WTC11 (cell line): ENCODE measurements around the gene NCKAP5. TPM values are rescaled to one million over a fixed set of nuclear protein-coding genes. Genes with fewer than 3 reads are reported as not detected.

Experiments used
- ATAC-seq: fragments of 200-7000 bp; cut with Tn5 transposase; 2 replicates; pipeline ENCODE4 v1.10.0; 2021; ENCODE audit warnings: mild to moderate bottlenecking, moderate library complexity
- CTCF ChIA-PET: fragments of 300-600 bp; sonication (Branson Sonifier 250); formaldehyde crosslinking; loops from one replicate; lab custom pipeline; 2021; ENCODE audit warnings: antibody characterized with exemption; lab: Charles Lee
- POLR2A ChIA-PET: fragments of 350-600 bp; sonication (Branson Sonifier 250); formaldehyde crosslinking; loops from one replicate; lab custom pipeline; 2021; ENCODE audit warnings: antibody characterized with exemption; lab: Charles Lee
- DNase-seq: peaks from one replicate; pipeline ENCODE4 v3.0.0; 2021; ENCODE audit warnings: low spot score
- H3K27ac Mint-ChIP-seq: 2 replicates; pipeline ENCODE4 v1.8.0; 2021; ENCODE audit warnings: mixed read lengths
- H3K27me3 Mint-ChIP-seq: 2 replicates; pipeline ENCODE4 v1.8.0; 2021; ENCODE audit warnings: low read depth, mild to moderate bottlenecking, moderate library complexity, mixed read lengths
- H3K36me3 Mint-ChIP-seq: 2 replicates; pipeline ENCODE4 v1.8.0; 2021; ENCODE audit warnings: mixed read lengths
- H3K4me1 Mint-ChIP-seq: 2 replicates; pipeline ENCODE4 v1.8.0; 2022; ENCODE audit warnings: mixed read lengths
- H3K4me3 Mint-ChIP-seq: 2 replicates; pipeline ENCODE4 v1.8.0; 2021; ENCODE audit warnings: mild to moderate bottlenecking, moderate library complexity, mixed read lengths
- H3K9me3 Mint-ChIP-seq: 2 replicates; pipeline ENCODE4 v1.8.0; 2021; ENCODE audit warnings: mixed read lengths
- ATF1 ChIP-seq: sonication (generic); formaldehyde crosslinking; IDR thresholded peaks from 2 replicates; pipeline ENCODE4 v1.8.1; 2023; ENCODE audit warnings: mild to moderate bottlenecking, moderate library complexity, missing genetic modification reagents
- CDX4 ChIP-seq: fragments of 250-450 bp; sonication (Bioruptor Pico); IDR thresholded peaks from 2 replicates; pipeline ENCODE4 v1.9.0; 2021; ENCODE audit warnings: moderate library complexity, mild to moderate bottlenecking, inconsistent platforms, borderline replicate concordance
- E2F1 ChIP-seq: sonication (generic); formaldehyde crosslinking; IDR thresholded peaks from 2 replicates; pipeline ENCODE4 v1.8.0; 2022; ENCODE audit warnings: mild to moderate bottlenecking, missing genetic modification reagents
- E2F5 ChIP-seq: sonication (generic); formaldehyde crosslinking; IDR thresholded peaks from 2 replicates; pipeline ENCODE4 v1.8.1; 2022; ENCODE audit warnings: mild to moderate bottlenecking, moderate library complexity, missing genetic modification reagents
- FOXJ3 ChIP-seq: sonication (generic); formaldehyde crosslinking; IDR thresholded peaks from 2 replicates; pipeline ENCODE4 v1.9.0; 2021; ENCODE audit warnings: missing genetic modification reagents, mild to moderate bottlenecking, borderline replicate concordance
- FOXP4 ChIP-seq: sonication (generic); formaldehyde crosslinking; IDR thresholded peaks from 2 replicates; pipeline ENCODE4 v1.8.0; 2022; ENCODE audit warnings: mild to moderate bottlenecking, missing genetic modification reagents
- GABPB1 ChIP-seq: sonication (generic); formaldehyde crosslinking; IDR thresholded peaks from 2 replicates; pipeline ENCODE4 v1.8.1; 2023; ENCODE audit warnings: mild to moderate bottlenecking, missing genetic modification reagents
- GRHL2 ChIP-seq: fragments of 250-450 bp; sonication (Bioruptor Pico); IDR thresholded peaks from 2 replicates; pipeline ENCODE4 v1.8.0; 2022; ENCODE audit warnings: mild to moderate bottlenecking, moderate library complexity; ENCODE audit not compliant: insufficient replicate concordance, severe bottlenecking
- JUN ChIP-seq: sonication (generic); formaldehyde crosslinking; IDR thresholded peaks from 2 replicates; pipeline ENCODE4 v1.8.0; 2023; ENCODE audit warnings: mild to moderate bottlenecking, missing genetic modification reagents
- MYBL2 ChIP-seq: sonication (generic); formaldehyde crosslinking; IDR thresholded peaks from 2 replicates; pipeline ENCODE4 v1.8.1; 2023; ENCODE audit warnings: mild to moderate bottlenecking, moderate library complexity, missing genetic modification reagents
- NFATC4 ChIP-seq: fragments of 250-450 bp; sonication (Bioruptor Pico); IDR thresholded peaks from 2 replicates; pipeline ENCODE4 v1.9.0; 2021; ENCODE audit warnings: mild to moderate bottlenecking
- OVOL2 ChIP-seq: fragments of 250-450 bp; sonication (Bioruptor Pico); IDR thresholded peaks from 2 replicates; pipeline ENCODE4 v1.9.0; 2021; ENCODE audit warnings: mild to moderate bottlenecking, borderline replicate concordance
- RELA ChIP-seq: sonication (generic); formaldehyde crosslinking; IDR thresholded peaks from 2 replicates; pipeline ENCODE4 v1.8.1; 2022; ENCODE audit warnings: missing genetic modification reagents, mild to moderate bottlenecking, borderline replicate concordance
- SMAD4 ChIP-seq: sonication (generic); formaldehyde crosslinking; IDR thresholded peaks from 2 replicates; pipeline ENCODE4 v1.8.0; 2022; ENCODE audit warnings: mild to moderate bottlenecking, missing genetic modification reagents
- SP1 ChIP-seq: sonication (generic); formaldehyde crosslinking; conservative IDR thresholded peaks from 2 replicates; pipeline ENCODE4 v1.8.1; 2022; ENCODE audit warnings: missing genetic modification reagents
- ZNF138 ChIP-seq: sonication (generic); formaldehyde crosslinking; conservative IDR thresholded peaks from 2 replicates; pipeline ENCODE4 v1.8.1; 2022; ENCODE audit warnings: mild to moderate bottlenecking, moderate library complexity, missing genetic modification reagents
- ZNF416 ChIP-seq: fragments of 250-450 bp; sonication (Bioruptor Pico); IDR thresholded peaks from 2 replicates; pipeline ENCODE4 v1.9.0; 2021; ENCODE audit warnings: mild to moderate bottlenecking, inconsistent platforms
- total RNA-seq: library from RNA; stranded (reverse); gene quantifications from 3 replicates; pipeline ENCODE4 v1.2.3, GENCODE V29; 2021
- TF ChIP-seq, protein P1 (sequence below): sonication (generic); formaldehyde crosslinking; IDR thresholded peaks from 2 replicates; pipeline ENCODE4 v1.8.1; 2023; ENCODE audit warnings: mild to moderate bottlenecking, missing genetic modification reagents, moderate library complexity
- TF ChIP-seq, protein P2 (sequence below): sonication (generic); formaldehyde crosslinking; conservative IDR thresholded peaks from 2 replicates; pipeline ENCODE4 v1.8.1; 2022; ENCODE audit warnings: mild to moderate bottlenecking, missing genetic modification reagents
- TF ChIP-seq, protein P3 (sequence below): sonication (generic); formaldehyde crosslinking; IDR thresholded peaks from 2 replicates; pipeline ENCODE4 v1.8.0; 2022; ENCODE audit warnings: missing genetic modification reagents
- TF ChIP-seq, protein P4 (sequence below): sonication (generic); formaldehyde crosslinking; IDR thresholded peaks from 2 replicates; pipeline ENCODE4 v1.8.0; 2023; ENCODE audit warnings: mild to moderate bottlenecking, missing genetic modification reagents

NCKAP5 gene
- total RNA-seq, 1 experiment from 2014 or later: 0.55 TPM

- CTCF ChIA-PET: no interaction called here
- no peaks in the 10 kb centered on the region for H3K4me1 Mint-ChIP-seq
- H3K36me3 Mint-ChIP-seq: peaks cover 5% of the 10 kb centered on the region; the same call in 1 of the 2 replicates
- ATAC-seq (no peak), DNase-seq (no peak)
- TF ChIP-seq, protein P1, sequence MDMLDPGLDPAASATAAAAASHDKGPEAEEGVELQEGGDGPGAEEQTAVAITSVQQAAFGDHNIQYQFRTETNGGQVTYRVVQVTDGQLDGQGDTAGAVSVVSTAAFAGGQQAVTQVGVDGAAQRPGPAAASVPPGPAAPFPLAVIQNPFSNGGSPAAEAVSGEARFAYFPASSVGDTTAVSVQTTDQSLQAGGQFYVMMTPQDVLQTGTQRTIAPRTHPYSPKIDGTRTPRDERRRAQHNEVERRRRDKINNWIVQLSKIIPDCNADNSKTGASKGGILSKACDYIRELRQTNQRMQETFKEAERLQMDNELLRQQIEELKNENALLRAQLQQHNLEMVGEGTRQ: no peak
- TF ChIP-seq GRHL2 (CRISPR knock-in tag) (no peak), NFATC4 (CRISPR knock-in tag) (no peak), CDX4 (CRISPR knock-in tag) (no peak), ATF1 (no peak), GABPB1 (CRISPR knock-in tag) (no peak), RELA (CRISPR knock-in tag) (no peak), MYBL2 (CRISPR knock-in tag) (no peak), SP1 (CRISPR knock-in tag) (no peak), E2F5 (CRISPR knock-in tag) (no peak), JUN (no peak), SMAD4 (CRISPR knock-in tag) (no peak), E2F1 (CRISPR knock-in tag) (no peak)
- TF ChIP-seq, protein P2, sequence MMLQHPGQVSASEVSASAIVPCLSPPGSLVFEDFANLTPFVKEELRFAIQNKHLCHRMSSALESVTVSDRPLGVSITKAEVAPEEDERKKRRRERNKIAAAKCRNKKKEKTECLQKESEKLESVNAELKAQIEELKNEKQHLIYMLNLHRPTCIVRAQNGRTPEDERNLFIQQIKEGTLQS: no peak
- TF ChIP-seq, protein P3, sequence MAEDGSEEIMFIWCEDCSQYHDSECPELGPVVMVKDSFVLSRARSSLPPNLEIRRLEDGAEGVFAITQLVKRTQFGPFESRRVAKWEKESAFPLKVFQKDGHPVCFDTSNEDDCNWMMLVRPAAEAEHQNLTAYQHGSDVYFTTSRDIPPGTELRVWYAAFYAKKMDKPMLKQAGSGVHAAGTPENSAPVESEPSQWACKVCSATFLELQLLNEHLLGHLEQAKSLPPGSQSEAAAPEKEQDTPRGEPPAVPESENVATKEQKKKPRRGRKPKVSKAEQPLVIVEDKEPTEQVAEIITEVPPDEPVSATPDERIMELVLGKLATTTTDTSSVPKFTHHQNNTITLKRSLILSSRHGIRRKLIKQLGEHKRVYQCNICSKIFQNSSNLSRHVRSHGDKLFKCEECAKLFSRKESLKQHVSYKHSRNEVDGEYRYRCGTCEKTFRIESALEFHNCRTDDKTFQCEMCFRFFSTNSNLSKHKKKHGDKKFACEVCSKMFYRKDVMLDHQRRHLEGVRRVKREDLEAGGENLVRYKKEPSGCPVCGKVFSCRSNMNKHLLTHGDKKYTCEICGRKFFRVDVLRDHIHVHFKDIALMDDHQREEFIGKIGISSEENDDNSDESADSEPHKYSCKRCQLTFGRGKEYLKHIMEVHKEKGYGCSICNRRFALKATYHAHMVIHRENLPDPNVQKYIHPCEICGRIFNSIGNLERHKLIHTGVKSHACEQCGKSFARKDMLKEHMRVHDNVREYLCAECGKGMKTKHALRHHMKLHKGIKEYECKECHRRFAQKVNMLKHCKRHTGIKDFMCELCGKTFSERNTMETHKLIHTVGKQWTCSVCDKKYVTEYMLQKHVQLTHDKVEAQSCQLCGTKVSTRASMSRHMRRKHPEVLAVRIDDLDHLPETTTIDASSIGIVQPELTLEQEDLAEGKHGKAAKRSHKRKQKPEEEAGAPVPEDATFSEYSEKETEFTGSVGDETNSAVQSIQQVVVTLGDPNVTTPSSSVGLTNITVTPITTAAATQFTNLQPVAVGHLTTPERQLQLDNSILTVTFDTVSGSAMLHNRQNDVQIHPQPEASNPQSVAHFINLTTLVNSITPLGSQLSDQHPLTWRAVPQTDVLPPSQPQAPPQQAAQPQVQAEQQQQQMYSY (CRISPR knock-in tag): no peak
- H3K4me3 Mint-ChIP-seq: no peak overlapping the region
- H3K9me3 Mint-ChIP-seq: peaks cover 24% of the 10 kb centered on the region
- H3K27ac Mint-ChIP-seq: no peak overlapping the region
- POLR2A ChIA-PET: no interaction called here
- H3K27me3 Mint-ChIP-seq: no peaks in the 10 kb centered on the region
Measured at GRCh38 chr2:133163111-133163510, 405.2 kb downstream of the NCKAP5 start.

DNA sequence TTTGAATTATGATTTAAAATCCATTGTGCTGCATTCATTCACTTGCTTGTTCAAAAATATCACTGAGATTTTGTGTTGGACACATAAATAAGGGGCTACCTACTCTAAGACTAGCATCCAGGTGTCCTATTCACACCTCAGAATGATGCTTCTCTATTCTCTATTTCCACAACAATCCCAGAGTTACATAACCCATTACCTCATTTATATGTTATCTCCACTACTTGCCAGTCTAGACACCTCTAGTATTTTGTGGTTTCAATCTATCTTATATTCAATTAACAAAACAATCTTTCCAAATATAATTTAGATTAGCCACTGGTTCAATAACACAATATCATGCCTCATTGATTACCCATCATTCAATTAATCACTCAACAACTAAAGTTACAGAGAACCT lies 409.8 kb downstream of the NCKAP5 start:
- no peak overlapping the region for H3K4me3 Mint-ChIP-seq
- DNase-seq (no peak), ATAC-seq (no peak)
- CTCF ChIA-PET: no interaction called here
- H3K9me3 Mint-ChIP-seq: peaks cover 38% of the 10 kb centered on the region
- H3K36me3 Mint-ChIP-seq: peaks cover 15% of the 10 kb centered on the region
- no peak for TF ChIP-seq MYBL2 (CRISPR knock-in tag)
- no peak for TF ChIP-seq OVOL2 (CRISPR knock-in tag)
- no peaks in the 10 kb centered on the region for H3K27me3 Mint-ChIP-seq
- no peak overlapping the region for H3K27ac Mint-ChIP-seq
- POLR2A ChIA-PET: no interaction called here
- peaks cover 2% of the 10 kb centered on the region; the same call in 1 of the 2 replicates for H3K4me1 Mint-ChIP-seq

GRCh38 chr2:133158024-133158423 lies 410.2 kb downstream of the NCKAP5 start:
- DNase-seq (no peak), ATAC-seq (no peak)
- POLR2A ChIA-PET: no interaction called here
- Mint-ChIP-seq H3K36me3 (peaks cover 15% of the 10 kb centered on the region), H3K27ac (no peak overlapping the region), H3K4me3 (no peak overlapping the region), H3K9me3 (peaks cover 38% of the 10 kb centered on the region), H3K27me3 (no peaks in the 10 kb centered on the region), H3K4me1 (peaks cover 2% of the 10 kb centered on the region; the same call in 1 of the 2 replicates)
- CTCF ChIA-PET: no interaction called here
- TF ChIP-seq NFATC4 (CRISPR knock-in tag) (no peak), FOXP4 (CRISPR knock-in tag) (no peak), ZNF416 (CRISPR knock-in tag) (no peak), ZNF138 (no peak), FOXJ3 (CRISPR knock-in tag) (no peak)
- TF ChIP-seq, protein P4, sequence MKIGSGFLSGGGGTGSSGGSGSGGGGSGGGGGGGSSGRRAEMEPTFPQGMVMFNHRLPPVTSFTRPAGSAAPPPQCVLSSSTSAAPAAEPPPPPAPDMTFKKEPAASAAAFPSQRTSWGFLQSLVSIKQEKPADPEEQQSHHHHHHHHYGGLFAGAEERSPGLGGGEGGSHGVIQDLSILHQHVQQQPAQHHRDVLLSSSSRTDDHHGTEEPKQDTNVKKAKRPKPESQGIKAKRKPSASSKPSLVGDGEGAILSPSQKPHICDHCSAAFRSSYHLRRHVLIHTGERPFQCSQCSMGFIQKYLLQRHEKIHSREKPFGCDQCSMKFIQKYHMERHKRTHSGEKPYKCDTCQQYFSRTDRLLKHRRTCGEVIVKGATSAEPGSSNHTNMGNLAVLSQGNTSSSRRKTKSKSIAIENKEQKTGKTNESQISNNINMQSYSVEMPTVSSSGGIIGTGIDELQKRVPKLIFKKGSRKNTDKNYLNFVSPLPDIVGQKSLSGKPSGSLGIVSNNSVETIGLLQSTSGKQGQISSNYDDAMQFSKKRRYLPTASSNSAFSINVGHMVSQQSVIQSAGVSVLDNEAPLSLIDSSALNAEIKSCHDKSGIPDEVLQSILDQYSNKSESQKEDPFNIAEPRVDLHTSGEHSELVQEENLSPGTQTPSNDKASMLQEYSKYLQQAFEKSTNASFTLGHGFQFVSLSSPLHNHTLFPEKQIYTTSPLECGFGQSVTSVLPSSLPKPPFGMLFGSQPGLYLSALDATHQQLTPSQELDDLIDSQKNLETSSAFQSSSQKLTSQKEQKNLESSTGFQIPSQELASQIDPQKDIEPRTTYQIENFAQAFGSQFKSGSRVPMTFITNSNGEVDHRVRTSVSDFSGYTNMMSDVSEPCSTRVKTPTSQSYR: no peak
